Measurements from ENCODE around the gene FAM78A.

- TF ChIP-seq TAF1 (IDR thresholded peaks at IDR 0.05; ENCODE audit: borderline replicate concordance, low read depth, low read length) (no peak), POLR2AphosphoS5 (IDR thresholded peaks at IDR 0.05; ENCODE audit: low read depth, low read length) (no peak)
Observed at GRCh38 chr9:131288217-131288616, 11.9 kb upstream of the FAM78A start.

Measured in GM12892 (cell line).